GM04503 (cell line): Measurements from ENCODE around the gene KLHL12.
"Not testable (repeated sequence)": the region's sequence is repeated elsewhere in the genome, so short reads cannot be mapped to it uniquely, and the experiment has no call there.

Experiments
- DNase-seq: peaks from one replicate; pipeline ENCODE4 v3.0.0-alpha.2; 2012; ENCODE audit warnings: low read depth

Gene KLHL12

DNA sequence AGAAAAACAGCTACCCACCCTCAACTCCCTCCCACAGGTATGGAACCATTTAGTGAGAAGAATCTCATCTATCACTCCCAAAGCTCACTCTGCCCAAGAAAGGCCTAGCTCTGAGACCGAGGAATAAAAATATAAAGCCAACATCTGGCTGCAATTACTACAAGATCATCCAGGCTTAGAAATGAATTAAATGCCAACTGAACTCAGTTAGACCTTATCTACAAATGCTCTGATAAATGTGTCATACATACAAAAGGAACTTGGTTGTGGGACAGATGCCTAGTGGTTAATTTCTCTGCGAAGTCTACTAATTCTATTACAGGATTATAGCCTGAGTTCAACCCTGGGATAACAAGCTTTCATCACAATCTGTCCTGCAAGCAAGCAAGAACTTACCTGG lies 24.4 kb upstream of the KLHL12 start:
- DNase-seq, result no peak

DNA sequence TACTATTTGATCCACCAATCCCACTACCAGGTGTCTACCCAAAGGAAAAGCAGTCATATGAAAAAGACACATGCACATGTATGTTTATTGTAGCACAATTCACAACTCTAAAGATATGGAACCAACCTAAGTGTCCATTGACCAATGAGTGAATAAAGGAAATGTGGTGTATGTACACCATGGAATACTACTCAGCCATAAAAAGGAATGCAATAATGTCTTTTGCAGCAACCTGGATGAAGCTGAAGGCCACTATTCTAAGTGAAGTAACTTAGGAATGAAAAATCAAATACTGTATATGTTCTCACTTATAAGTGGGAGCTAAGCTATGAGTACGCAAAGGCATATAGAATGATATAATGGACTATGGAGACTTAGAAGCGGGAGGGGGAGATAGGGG lies 18.4 kb upstream of the KLHL12 start:
- DNase-seq, result no peak

DNA sequence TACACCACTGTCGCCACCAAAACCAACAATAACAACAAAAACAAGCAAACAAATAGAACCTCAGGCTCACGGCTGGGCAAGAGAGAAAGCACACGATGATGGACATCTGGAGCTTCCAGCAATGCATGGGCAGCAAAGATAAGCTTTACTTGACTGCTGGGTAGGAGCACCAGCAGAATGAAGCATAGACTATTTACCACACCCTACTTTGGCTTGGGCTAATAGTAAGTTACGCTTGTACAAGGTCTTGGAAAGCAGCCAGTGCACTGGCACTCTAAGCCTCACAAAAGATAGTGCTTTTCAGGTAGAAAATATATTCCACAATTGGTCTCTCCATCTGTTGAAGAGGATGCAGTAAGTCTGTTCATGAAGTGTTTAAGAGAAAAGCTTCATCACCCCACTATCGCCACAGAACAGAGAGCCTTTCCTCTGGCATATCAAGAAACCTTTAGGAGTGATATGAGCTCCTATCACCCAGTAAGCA lies 17.4 kb upstream of the KLHL12 start:
- no peak for DNase-seq

DNA sequence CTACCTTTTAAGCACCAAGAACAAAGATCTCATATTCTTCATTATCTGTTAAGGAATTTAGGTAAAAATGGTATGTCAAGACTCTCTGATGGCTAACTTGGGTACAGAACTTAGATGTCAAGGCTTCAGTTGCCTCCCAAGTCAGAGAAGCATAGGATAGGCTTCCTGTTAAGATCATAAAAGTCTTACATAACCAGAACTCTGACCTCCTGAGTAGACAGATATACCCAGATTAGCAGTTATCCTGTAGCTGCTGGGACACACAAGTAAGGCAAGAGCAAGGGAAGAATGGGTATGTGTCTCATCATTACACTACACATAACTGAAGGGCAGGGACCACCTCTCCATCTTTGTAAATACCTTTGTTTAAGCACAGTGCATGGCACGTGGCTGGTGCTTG lies 15.4 kb upstream of the KLHL12 start:
- DNase-seq, result no peak

DNA sequence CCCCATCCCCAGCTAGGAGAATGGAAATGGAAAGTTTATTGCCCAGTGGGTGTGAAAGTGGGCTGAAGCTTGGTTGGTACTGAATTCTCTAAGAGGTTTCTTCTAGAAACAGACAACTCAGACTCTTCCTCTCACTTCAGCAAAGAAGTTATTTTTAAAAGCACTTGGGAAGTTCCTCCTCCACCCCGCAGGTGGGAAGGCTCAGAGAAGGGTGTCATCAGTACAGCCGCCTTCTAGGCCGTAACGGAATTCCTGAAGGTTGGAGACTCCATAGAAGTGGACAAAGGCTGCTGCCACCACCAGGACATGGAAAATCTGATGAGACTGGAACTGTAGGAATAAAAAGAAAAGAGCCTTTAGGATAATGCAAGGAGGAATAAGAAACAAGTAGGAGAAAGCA lies 14.3 kb upstream of the KLHL12 start:
- DNase-seq, result no peak

DNA sequence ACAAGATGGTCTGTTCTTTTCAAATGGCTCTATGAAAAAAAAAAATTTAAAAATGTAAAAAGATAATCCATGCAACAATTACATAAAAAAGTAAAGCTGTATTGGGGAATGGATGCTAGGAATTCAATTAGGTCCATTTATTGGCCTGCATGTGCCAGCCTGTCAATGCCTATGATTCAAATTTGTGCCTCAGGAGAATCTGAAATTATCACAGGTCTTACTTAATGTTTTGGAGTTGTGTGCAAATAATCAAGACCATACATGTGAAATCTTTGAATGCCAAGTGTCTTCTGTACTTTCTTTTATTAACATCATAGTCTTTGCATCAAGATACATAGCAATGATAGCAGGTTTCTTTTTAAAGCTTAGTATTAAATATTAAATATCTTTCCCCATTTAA lies 13.5 kb upstream of the KLHL12 start:
- DNase-seq, result no peak

DNA sequence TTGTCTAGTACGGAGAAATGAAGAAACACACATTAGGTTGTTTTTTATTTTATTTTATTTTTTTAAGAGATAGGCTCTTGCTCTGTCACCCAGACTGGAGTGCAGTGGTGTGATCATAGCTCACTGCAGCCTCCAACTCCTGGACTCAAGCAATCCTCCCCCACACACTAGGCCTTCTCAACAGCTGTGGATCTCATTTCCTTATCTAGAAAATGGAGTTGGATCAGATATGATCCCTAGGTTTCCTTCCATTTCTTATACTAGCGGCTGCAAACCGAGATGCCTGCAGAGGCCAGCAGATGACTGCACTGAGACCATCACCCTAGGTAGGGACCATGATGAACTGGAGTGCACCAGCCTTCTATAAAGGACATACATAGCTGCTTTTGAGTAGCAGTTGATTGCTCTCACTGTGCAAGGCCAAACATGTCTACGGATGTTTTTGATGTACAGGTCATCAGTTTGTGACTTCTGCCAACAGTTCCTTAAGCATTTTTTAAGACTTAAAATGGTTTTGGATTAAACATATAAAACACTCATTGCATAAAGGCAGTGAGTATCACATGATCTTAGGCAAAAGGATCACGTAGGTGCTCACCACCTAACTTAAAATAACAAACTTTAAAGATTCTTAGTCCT lies 11.4 kb upstream of the KLHL12 start:
- DNase-seq, result no peak

DNA sequence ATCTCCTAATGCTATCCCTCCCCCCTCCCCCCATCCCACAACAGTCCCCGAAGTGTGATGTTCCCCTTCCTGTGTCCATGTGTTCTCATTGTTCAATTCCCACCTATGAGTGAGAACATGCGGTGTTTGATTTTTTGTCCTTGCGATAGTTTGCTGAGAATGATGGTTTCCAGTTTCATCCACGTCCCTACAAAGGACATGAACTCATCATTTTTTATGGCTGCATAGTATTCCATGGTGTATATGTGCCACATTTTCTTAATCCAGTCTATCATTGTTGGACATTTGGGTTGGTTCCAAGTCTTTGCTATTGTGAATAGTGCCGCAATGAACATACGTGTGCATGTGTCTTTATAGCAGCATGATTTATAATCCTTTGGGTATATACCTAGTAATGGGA lies 9.4 kb upstream of the KLHL12 start:
- DNase-seq, result not testable (repeated sequence)

DNA sequence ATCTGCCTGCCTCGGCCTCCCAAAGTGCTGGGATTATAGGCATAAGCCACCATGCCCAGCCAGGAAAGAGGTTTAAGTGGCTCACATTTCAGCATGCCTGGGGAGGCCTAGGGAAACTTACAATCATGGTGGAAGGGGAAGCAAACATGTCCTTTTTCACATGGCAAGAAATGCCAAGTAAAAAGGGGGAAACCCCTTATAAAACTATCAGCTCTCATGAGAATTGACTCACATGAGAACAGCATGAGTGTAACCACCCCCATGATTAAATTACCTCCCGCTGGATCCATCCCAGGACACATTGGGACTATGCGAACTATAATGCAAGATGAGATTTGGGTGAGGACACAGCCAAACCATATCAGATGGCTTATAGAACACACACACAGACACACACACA lies 8.8 kb upstream of the KLHL12 start:
- no peak for DNase-seq

DNA sequence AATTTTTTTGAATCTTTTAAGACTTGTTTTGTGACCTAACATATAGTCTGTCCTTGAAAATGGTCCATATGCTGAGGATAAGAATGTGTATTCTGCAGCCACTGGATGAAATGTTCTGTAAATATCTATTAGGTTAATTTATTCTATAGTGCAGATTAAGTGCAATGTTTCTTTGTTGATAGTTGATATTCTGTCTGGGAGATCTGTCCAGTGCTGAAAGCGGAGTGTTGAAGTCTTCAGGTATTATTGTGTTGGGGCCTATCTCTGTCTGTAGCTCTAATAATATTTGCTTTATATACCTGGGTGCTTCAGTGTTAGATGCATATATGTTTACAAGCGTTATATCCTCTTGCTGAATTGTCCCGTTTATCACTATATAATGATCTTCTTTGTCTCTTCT lies 7.7 kb upstream of the KLHL12 start:
- no peak for DNase-seq

DNA sequence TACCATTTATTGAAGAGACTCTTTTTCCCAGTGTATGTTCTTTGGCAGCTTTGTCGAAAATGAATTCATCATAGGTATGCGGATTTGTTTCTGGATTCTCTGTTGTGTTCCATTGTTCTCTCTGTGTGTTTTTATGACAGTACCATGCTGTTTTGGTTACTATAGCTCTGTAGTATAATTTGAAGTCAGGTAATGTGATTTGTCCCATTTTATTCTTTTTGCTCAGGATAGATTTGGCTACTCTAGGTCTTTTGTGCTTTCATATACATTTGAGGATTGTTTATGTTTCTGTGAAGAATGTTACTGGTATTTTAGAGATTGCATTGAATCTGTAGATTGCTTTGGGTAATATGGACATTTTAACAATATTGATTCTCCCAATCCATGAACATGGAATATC lies 5.4 kb upstream of the KLHL12 start:
- no peak for DNase-seq

DNA sequence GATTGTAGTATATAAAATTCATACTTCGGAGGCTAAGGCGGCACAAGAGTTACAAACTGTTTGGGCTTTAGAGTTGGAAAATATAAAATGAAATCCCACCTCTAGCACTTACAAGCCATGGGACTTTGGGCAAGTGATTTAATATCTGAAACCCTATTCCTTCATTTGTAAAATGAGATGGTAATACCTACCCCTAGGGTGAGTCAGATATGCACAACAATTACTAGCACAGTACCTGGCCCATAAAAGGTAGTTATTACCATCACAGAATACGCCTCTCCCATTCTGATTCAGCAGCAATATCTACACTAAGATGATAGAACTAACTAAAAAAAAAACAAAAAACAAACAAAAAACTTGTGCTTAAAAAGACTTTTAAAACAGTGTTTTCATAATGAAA lies 3.5 kb downstream of the KLHL12 start:
- DNase-seq, result no peak

DNA sequence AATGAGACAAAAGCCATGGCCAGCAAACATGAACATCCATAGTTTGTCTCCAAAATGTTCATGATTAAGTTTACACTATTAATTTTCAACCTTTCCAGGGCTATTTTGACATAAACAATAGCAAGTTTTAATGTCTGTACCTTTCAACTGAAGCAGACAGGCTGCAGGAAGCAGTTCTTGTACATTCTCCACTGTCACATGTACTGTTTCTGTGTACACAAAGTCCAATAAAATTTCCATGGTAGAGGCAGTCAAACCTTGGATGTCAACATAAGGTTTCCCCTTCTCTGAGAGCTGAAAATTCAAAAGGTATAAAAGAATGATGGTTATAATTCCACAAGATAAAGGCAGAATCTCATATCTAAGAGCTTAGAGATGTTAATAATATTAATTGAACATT lies 7.4 kb downstream of the KLHL12 start:
- DNase-seq, result no peak

DNA sequence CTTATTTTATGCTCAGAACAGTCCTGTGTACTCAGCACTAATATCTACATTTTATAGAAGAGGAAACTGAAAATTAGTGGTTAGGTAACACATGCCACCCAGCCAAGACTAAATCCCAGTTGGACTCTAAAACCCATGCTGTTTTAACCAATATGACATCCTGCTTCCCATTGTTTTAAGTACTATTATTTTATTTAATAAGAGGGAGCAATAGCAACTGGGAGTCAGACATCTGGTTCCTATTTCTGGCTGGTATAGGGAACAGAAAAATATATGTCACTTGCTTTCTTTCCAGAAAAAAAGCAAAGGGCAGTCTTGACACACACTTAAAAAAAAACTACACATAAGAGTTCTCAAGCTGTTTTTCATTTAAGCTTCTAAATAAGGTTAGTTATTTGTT lies 11.9 kb downstream of the KLHL12 start:
- no peak for DNase-seq

DNA sequence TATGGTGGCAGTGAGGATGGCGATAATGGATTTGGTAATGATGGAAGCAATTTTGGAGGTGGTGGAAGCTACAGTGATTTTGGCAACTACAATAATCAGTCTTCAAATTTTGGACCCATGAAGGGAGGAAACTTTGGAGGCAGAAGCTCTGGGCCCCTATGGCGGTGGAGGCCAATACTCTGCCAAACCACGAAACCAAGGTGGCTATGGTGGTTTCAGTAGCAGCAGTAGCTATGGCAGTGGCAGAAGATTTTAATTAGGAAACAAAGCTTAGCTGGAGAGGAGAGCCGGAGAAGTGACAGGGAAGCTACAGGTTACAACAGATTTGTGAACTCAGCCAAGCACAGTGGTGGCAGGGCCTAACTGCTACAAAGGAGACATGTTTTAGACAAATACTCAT lies 14.6 kb downstream of the KLHL12 start:
- not testable (repeated sequence) for DNase-seq

DNA sequence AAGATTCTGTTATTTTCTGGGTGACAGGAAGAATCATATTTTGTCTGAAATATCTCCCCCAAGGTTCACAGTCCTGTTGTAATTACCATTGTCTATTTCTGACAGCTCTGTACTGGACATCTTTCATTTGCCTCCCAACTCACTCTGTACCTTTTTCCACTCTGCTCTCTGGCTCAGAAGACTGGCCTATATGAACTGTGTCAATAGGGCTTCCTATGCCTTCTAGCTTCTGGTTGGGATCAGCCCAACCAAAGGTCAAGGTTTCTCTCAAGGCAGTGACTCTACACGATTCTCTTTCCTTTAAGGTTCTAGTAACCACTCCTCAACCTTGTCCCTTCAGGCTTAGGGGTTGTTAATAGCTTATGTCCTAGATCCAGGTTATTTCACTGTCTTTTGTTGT lies 17.5 kb downstream of the KLHL12 start:
- DNase-seq, result no peak

DNA sequence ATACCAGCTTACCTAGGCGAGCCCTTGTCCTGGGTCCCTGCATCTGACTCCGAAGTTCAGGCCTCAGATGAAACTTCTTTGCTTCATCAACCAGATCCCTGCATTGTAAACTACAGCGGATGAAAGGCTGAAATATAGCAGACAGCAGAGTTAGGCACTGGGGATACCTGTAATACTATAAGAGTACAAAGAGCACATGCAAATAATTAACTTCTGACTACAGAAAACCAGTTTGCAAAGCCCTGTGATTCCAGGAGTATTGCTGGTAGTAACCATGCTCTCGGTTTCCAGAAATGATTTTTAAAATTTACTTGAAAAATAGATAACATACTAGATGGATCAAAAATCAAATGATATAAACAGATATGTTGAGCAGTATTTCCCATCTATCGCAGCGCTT lies 18.0 kb downstream of the KLHL12 start:
- no peak for DNase-seq

DNA sequence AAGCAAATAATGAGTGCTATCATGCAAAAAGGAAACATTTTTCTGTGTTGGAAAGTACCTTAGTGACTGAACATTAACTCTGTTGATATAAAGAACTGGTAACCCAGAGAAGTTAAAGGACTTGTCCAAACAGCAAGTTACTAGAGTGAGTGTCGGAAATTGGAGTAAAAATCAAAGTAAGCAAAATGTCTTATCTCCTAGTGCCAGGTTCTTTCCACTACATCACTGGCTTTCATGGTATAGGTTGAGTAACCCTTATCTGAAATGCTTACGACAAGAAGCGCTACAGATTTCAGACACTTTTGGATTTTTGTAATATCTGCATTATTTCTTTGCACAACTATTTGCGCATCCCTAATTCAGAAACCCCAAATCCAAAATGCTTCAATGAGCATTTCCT lies 21.7 kb downstream of the KLHL12 start:
- DNase-seq, result no peak

DNA sequence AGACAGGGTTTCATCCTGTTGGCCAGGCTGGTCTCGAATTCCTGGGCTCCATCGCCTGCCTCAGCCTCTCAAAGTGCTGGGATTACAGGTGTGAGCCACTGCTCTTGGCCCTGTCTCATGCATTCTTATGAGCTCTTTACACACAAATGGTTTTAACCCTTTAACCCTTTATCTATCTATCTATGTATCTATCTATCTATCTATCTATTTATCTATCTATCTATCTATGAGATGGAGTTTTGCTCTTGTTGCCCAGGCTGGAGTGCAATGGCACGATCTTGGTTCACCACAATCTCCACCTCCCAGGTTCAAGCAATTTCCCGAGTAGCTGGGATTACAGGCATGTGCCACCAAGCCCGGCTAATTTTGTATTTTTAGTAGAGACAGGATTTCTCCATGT lies 23.2 kb downstream of the KLHL12 start:
- not testable (repeated sequence) for DNase-seq

DNA sequence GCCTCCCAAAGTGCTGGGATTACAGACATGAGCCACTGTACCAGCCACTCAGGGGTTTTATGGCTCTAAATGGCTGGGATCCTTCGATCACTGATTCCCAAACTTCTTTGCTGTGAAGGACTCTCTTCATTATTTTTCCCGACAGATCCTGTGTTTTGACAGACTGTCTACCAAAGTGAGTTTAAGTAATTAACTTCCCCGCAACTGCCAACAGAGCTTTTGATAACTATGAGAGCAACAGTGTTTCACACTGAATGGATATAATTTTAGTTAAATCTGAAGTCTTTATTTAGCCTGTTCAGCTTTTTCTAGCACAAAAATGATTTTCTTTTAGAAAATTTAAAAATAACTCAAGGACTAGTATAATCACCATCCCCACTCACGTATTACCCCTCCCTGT lies 25.5 kb downstream of the KLHL12 start:
- DNase-seq, result no peak

DNA sequence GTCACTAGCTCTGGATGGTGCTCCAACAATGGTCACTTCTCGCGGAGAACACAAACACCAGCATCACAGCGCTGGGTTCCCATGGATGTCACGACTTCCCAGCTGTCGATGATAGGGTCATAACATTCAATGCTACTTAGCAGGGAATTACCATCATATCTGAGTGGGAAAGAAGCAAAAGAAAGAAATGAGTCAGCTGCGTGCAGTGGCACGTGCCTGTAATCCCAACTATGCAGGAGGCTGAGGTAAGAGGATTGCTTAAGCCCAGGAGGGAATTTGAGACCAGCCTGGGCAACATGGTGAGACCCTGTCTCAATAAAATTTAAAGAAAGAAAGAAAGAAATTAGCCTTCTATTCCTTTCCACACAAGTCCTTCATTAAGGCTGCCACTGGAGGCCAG lies 34.5 kb downstream of the KLHL12 start:
- DNase-seq, result no peak

DNA sequence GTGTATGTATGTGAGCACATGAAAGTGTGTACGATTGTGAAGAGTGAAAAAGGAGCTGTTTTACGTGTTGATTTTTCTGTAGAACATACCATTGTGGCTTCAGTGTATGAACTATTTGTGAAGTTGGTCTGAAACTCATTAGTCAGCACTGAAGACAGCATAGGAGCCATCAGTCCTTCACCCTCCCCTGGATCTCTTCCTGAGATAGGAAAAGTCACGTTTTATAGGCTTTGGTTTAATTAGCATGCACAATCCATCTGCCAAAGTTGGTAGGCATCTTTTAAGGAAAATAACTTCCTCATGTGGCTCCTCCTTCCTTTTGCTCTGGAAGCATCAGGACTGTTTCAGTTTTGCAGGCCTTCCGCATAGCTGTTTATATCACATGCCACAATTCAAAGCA lies 36.6 kb downstream of the KLHL12 start:
- DNase-seq, result no peak

DNA sequence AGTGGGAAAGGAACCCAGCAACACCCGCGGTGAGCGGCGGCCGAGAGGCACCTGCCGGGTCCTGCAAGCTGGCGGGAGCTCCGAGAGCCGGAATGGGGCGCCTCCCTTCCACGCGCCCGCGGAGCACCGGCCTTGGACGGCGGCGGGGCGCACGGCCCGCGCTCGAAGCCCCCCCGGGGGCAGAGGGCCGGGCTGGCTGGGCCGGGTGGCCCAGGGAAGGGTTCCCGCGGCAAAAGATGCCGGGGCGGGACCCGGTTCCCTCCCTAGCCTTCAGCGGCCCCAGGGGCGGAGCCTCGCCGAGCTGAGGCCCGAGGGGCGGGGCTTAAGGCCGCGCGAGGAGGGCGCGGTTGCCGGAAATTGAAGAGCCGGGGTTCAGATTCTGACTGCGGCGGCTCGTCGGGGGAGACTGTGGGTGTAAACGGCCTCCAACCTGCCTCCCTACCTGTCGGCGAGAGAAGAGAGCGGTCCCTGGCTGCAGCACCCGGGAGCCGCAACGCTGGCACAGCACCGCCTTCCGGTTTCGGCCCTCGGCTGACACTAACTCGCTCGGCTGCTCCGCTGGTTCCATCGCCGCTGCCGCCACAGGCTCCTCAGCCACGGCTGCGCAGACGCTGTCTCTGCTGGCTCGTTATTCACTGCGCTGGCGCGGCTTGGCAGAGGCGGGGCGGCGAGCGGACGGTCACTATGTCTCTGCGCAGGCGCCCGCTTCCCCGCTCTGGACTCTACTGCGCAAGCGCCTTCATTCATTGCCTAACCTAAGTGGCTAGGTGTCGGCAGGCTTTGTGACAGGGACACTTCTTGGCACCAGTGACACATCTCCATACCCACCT lies 38.3 kb downstream of the KLHL12 start, which contains the start of gene RABIF:
RABIF (minus strand) TSS at position 619 of the 830 bp plus-strand sequence; CDS start at position 568, 51 bp downstream.
- peak; percentile 58 for DNase-seq

DNA sequence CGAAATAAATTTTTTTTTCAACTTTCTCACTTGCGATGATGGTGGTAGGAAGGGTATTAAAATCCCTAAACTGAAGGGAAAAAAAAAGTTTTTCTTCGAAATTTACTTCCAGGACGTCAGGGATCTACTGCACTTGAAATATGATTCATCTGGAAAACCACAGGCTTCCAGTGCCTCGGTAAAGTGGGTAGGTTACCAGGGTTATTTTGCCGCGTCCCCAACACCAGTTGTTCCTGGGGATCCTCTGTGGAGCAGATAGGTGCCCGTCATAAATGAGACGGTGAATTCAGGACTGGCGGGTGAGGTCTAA lies 38.9 kb downstream of the KLHL12 start:
- no peak for DNase-seq
